Stimulated activated naive CD8-positive, alpha-beta T cell treated with anti-CD3 and anti-CD28 coated beads, Interleukin-15, Interleukin-2, amounts not matched to agents 100 ng/mL and 50 ng/mL, for 24 hours (primary cell): Measurements from ENCODE around the gene TTLL1.

Source experiments
- H3K27ac Mint-ChIP-seq: one replicate; pipeline ENCODE4 v1.8.0; 2021; ENCODE audit warnings: mild to moderate bottlenecking, mixed read lengths
- H3K27me3 Mint-ChIP-seq: one replicate; pipeline ENCODE4 v1.8.0; 2021; ENCODE audit warnings: mixed read lengths
- H3K36me3 Mint-ChIP-seq: one replicate; pipeline ENCODE4 v1.8.0; 2021; ENCODE audit warnings: low read depth, mixed read lengths
- H3K4me1 Mint-ChIP-seq: one replicate; pipeline ENCODE4 v1.8.0; 2021; ENCODE audit warnings: low read depth, mixed read lengths
- H3K4me3 Mint-ChIP-seq: one replicate; pipeline ENCODE4 v1.8.0; 2021; ENCODE audit warnings: mild to moderate bottlenecking, mixed read lengths
- H3K9me3 Mint-ChIP-seq: one replicate; pipeline ENCODE4 v1.8.0; 2021; ENCODE audit warnings: mixed read lengths

Gene TTLL1

GRCh38 chr22:43098356-43098755 is 9.2 kb upstream of the TTLL1 start:
- peaks cover 5% of the 10 kb centered on the region for H3K4me1 Mint-ChIP-seq
- H3K4me3 Mint-ChIP-seq, result no peak overlapping the region
- H3K36me3 Mint-ChIP-seq, result no peaks in the 10 kb centered on the region
- no peaks in the 10 kb centered on the region for H3K27me3 Mint-ChIP-seq
- peaks cover 8% of the 10 kb centered on the region for H3K9me3 Mint-ChIP-seq
- no peak overlapping the region for H3K27ac Mint-ChIP-seq

- peaks cover 5% of the 10 kb centered on the region for H3K4me1 Mint-ChIP-seq
- H3K9me3 Mint-ChIP-seq, result peaks cover 8% of the 10 kb centered on the region
Observed at GRCh38 chr22:43096420-43096819, 7.2 kb upstream of the TTLL1 start.

GRCh38 chr22:43094551-43094950 is 5.4 kb upstream of the TTLL1 start:
- Mint-ChIP-seq H3K36me3 (no peaks in the 10 kb centered on the region), H3K4me1 (peaks cover 4% of the 10 kb centered on the region), H3K27ac (no peak overlapping the region), H3K4me3 (no peak overlapping the region), H3K27me3 (no peaks in the 10 kb centered on the region), H3K9me3 (peaks cover 8% of the 10 kb centered on the region)

More at GRCh38 chr22:43096420-43096819, 7.2 kb upstream of the TTLL1 start:
- H3K27me3 Mint-ChIP-seq, result no peaks in the 10 kb centered on the region
- H3K27ac Mint-ChIP-seq, result no peak overlapping the region
- H3K4me3 Mint-ChIP-seq, result no peak overlapping the region
- no peaks in the 10 kb centered on the region for H3K36me3 Mint-ChIP-seq

- Mint-ChIP-seq H3K27ac (no peak overlapping the region), H3K4me3 (no peak overlapping the region), H3K4me1 (peaks cover 7% of the 10 kb centered on the region), H3K9me3 (peaks cover 8% of the 10 kb centered on the region), H3K27me3 (no peaks in the 10 kb centered on the region), H3K36me3 (no peaks in the 10 kb centered on the region)
Observed at GRCh38 chr22:43094085-43094484, 4.9 kb upstream of the TTLL1 start.

GRCh38 chr22:43092085-43092484 is 2.9 kb upstream of the TTLL1 start:
- Mint-ChIP-seq H3K9me3 (peaks cover 8% of the 10 kb centered on the region), H3K36me3 (no peaks in the 10 kb centered on the region), H3K27ac (no peak overlapping the region), H3K27me3 (no peaks in the 10 kb centered on the region), H3K4me1 (peaks cover 12% of the 10 kb centered on the region), H3K4me3 (no peak overlapping the region)

GRCh38 chr22:43090130-43090789 is 1.1 kb upstream of the TTLL1 start:
- H3K4me1 Mint-ChIP-seq, result peaks cover 23% of the 10 kb centered on the region
- peak overlapping the region; percentile 63 for H3K27ac Mint-ChIP-seq
- H3K4me3 Mint-ChIP-seq, result peak overlapping the region; percentile 89
- no peaks in the 10 kb centered on the region for H3K27me3 Mint-ChIP-seq
- no peaks in the 10 kb centered on the region for H3K36me3 Mint-ChIP-seq
- no peaks in the 10 kb centered on the region for H3K9me3 Mint-ChIP-seq

- peak overlapping the region; percentile 89 for H3K4me3 Mint-ChIP-seq
- peak overlapping the region; percentile 93 for H3K27ac Mint-ChIP-seq
- no peaks in the 10 kb centered on the region for H3K36me3 Mint-ChIP-seq
- no peaks in the 10 kb centered on the region for H3K27me3 Mint-ChIP-seq
- H3K4me1 Mint-ChIP-seq, result peaks cover 23% of the 10 kb centered on the region
- no peaks in the 10 kb centered on the region for H3K9me3 Mint-ChIP-seq
Observed at GRCh38 chr22:43088627-43088983, 586 bp downstream of the TTLL1 start.

GRCh38 chr22:43085658-43086606 is 3.3 kb downstream of the TTLL1 start:
- peaks cover 23% of the 10 kb centered on the region for H3K4me1 Mint-ChIP-seq
- no peaks in the 10 kb centered on the region for H3K36me3 Mint-ChIP-seq
- H3K27me3 Mint-ChIP-seq, result no peaks in the 10 kb centered on the region
- H3K9me3 Mint-ChIP-seq, result no peaks in the 10 kb centered on the region
- no peak overlapping the region for H3K27ac Mint-ChIP-seq
- H3K4me3 Mint-ChIP-seq, result no peak overlapping the region

- H3K9me3 Mint-ChIP-seq, result no peaks in the 10 kb centered on the region
- no peak overlapping the region for H3K4me3 Mint-ChIP-seq
- no peaks in the 10 kb centered on the region for H3K36me3 Mint-ChIP-seq
- no peaks in the 10 kb centered on the region for H3K27me3 Mint-ChIP-seq
- H3K4me1 Mint-ChIP-seq, result peaks cover 10% of the 10 kb centered on the region
- H3K27ac Mint-ChIP-seq, result no peak overlapping the region
Observed at GRCh38 chr22:43081968-43082367, 7.2 kb downstream of the TTLL1 start.

- no peaks in the 10 kb centered on the region for H3K4me1 Mint-ChIP-seq
- no peak overlapping the region for H3K27ac Mint-ChIP-seq
- no peaks in the 10 kb centered on the region for H3K9me3 Mint-ChIP-seq
- no peak overlapping the region for H3K4me3 Mint-ChIP-seq
- no peaks in the 10 kb centered on the region for H3K27me3 Mint-ChIP-seq
- H3K36me3 Mint-ChIP-seq, result no peaks in the 10 kb centered on the region
Observed at GRCh38 chr22:43080616-43081015, 8.6 kb downstream of the TTLL1 start.

- H3K4me1 Mint-ChIP-seq, result no peaks in the 10 kb centered on the region
- H3K36me3 Mint-ChIP-seq, result no peaks in the 10 kb centered on the region
Observed at GRCh38 chr22:43079742-43080141, 9.4 kb downstream of the TTLL1 start.

GRCh38 chr22:43078522-43078921 is 10.7 kb downstream of the TTLL1 start:
- no peaks in the 10 kb centered on the region for H3K4me1 Mint-ChIP-seq
- H3K4me3 Mint-ChIP-seq, result no peak overlapping the region
- no peaks in the 10 kb centered on the region for H3K27me3 Mint-ChIP-seq
- no peaks in the 10 kb centered on the region for H3K9me3 Mint-ChIP-seq
- no peaks in the 10 kb centered on the region for H3K36me3 Mint-ChIP-seq
- no peak overlapping the region for H3K27ac Mint-ChIP-seq

More at GRCh38 chr22:43079742-43080141, 9.4 kb downstream of the TTLL1 start:
- Mint-ChIP-seq H3K9me3 (no peaks in the 10 kb centered on the region), H3K4me3 (no peak overlapping the region), H3K27ac (no peak overlapping the region), H3K27me3 (no peaks in the 10 kb centered on the region)

- no peaks in the 10 kb centered on the region for H3K9me3 Mint-ChIP-seq
- H3K4me1 Mint-ChIP-seq, result no peaks in the 10 kb centered on the region
- H3K4me3 Mint-ChIP-seq, result no peak overlapping the region
- no peaks in the 10 kb centered on the region for H3K27me3 Mint-ChIP-seq
- no peaks in the 10 kb centered on the region for H3K36me3 Mint-ChIP-seq
- H3K27ac Mint-ChIP-seq, result no peak overlapping the region
Observed at GRCh38 chr22:43077121-43077877, 11.9 kb downstream of the TTLL1 start.

GRCh38 chr22:43066844-43067385 is 22.3 kb downstream of the TTLL1 start:
- Mint-ChIP-seq H3K27ac (no peak overlapping the region), H3K4me1 (no peaks in the 10 kb centered on the region), H3K36me3 (peaks cover 1% of the 10 kb centered on the region), H3K9me3 (no peaks in the 10 kb centered on the region), H3K4me3 (no peak overlapping the region), H3K27me3 (no peaks in the 10 kb centered on the region)

GRCh38 chr22:43066134-43066533 is 23.1 kb downstream of the TTLL1 start:
- Mint-ChIP-seq H3K4me1 (no peaks in the 10 kb centered on the region), H3K36me3 (peaks cover 4% of the 10 kb centered on the region), H3K27ac (no peak overlapping the region), H3K27me3 (no peaks in the 10 kb centered on the region), H3K9me3 (no peaks in the 10 kb centered on the region), H3K4me3 (no peak overlapping the region)
